ENCODE data around the gene CELSR3. TPM values are rescaled to one million over a fixed set of nuclear protein-coding genes. Genes with fewer than 3 reads are reported as not detected.

CELSR3 gene
- total RNA-seq, 1 experiment from 2014 or later: 35.4 TPM

DNA sequence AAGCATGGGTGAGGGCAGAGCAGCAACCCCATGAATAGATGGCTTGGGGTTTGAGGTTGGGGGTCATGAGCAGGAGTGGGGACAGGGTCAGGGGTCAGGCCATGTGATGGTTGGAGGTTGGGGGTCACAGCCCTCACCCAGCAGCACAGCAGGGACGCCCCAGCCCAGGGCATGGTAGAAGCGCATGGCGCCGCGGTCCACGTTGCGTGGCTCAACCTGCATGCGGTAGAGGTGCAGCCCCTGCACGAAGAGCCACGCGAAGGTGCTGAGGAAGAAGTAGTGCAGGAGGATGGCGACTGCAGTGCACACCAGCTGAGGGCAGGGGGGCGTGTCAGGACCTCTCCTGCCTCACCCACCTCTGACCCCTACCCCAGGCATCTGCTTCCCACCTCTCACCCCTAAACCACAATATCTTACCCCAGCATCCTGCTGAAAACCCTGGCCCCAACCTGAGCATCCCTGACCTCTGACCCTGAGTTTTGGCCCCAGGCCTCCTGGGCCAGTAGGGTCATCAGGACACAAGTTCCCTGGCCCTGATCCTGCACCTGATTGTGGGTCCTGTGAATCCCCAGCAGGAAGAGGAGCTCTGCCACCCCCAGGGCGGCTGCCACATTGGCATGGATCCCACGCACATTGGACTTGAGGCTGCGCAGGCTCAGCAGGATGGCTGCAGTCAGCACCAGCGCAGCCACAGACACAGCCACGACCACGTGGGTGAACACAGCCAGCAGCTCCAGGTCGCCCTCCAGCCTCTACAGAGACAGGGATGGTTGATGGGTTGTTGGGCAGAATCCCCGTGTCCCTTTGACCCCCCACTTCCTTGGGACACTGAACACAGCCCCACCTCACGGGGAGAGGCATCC is 17.6 kb downstream of the CELSR3 start:
- POLR2A ChIA-PET: no interaction called here
- no peaks in the 10 kb centered on the region for H3K4me1 ChIP-seq
- TF ChIP-seq, protein P1, sequence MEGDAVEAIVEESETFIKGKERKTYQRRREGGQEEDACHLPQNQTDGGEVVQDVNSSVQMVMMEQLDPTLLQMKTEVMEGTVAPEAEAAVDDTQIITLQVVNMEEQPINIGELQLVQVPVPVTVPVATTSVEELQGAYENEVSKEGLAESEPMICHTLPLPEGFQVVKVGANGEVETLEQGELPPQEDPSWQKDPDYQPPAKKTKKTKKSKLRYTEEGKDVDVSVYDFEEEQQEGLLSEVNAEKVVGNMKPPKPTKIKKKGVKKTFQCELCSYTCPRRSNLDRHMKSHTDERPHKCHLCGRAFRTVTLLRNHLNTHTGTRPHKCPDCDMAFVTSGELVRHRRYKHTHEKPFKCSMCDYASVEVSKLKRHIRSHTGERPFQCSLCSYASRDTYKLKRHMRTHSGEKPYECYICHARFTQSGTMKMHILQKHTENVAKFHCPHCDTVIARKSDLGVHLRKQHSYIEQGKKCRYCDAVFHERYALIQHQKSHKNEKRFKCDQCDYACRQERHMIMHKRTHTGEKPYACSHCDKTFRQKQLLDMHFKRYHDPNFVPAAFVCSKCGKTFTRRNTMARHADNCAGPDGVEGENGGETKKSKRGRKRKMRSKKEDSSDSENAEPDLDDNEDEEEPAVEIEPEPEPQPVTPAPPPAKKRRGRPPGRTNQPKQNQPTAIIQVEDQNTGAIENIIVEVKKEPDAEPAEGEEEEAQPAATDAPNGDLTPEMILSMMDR (IDR thresholded peaks at IDR 0.05; ENCODE audit: insufficient read depth in 1 of 2, low read depth in 1 of 2, low read length in 1 of 2, severe bottlenecking in 1 of 2, unreplicated experiment in 1 of 2): no peak
- peaks cover 44% of the 10 kb centered on the region for H3K36me3 Mint-ChIP-seq (ENCODE audit: insufficient read depth, unreplicated experiment)
- CTCF ChIA-PET: no interaction called here
- H3K36me3 ChIP-seq (ENCODE audit: control insufficient read depth, insufficient read depth, low read length): peaks cover 5% of the 10 kb centered on the region
- DNase-seq: no peak
- no peak overlapping the region for H3K27ac Mint-ChIP-seq (ENCODE audit: unreplicated experiment)
- no peak overlapping the region for H3K4me3 Mint-ChIP-seq (ENCODE audit: unreplicated experiment)
- intact Hi-C loops (cut with micrococcal nuclease; ENCODE audit: unreplicated experiment): no loop called here
- H3K9me3 Mint-ChIP-seq (ENCODE audit: unreplicated experiment): no peaks in the 10 kb centered on the region
- H3K4me3 ChIP-seq (ENCODE audit: low read depth, low read length): no peak overlapping the region
- no peaks in the 10 kb centered on the region for H3K4me1 Mint-ChIP-seq (ENCODE audit: low read depth, unreplicated experiment)
- BruUV-seq (replicated peaks): no TSS peak
- no peaks in the 10 kb centered on the region for H3K27me3 ChIP-seq (replicated peaks; ENCODE audit: control insufficient read depth, insufficient read depth, low read length)
- no peaks in the 10 kb centered on the region for H3K27me3 Mint-ChIP-seq (ENCODE audit: insufficient read depth, unreplicated experiment)
- no peaks in the 10 kb centered on the region for H3K9me3 ChIP-seq

DNA sequence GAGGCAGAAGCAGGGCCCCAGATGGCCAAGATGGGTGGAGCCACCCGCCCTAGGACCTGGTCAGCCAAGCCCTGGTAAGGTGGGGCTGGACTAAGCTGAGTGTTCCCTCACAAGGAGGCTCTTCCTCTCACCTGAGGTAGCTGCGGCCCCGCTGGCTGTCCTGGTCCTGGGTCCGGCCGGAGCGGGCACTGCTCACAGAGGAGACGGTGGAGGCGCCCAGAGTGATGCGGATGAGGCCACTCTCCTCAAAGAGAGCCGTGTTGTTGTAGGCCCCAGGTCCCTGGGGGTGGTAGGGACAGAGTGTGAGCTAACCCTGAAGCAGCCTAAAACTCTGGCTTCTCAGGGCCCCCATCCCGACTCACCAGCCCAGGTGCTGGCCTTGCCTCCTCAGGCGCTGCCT is 20.1 kb downstream of the CELSR3 start:
- Histone ChIP-seq H3K36me3 (ENCODE audit: control insufficient read depth, insufficient read depth, low read length) (peaks cover 6% of the 10 kb centered on the region), H3K4me3 (ENCODE audit: low read depth, low read length) (no peak overlapping the region), H3K9me3 (no peaks in the 10 kb centered on the region), H3K4me1 (no peaks in the 10 kb centered on the region), H3K27me3 (replicated peaks; ENCODE audit: control insufficient read depth, insufficient read depth, low read length) (no peaks in the 10 kb centered on the region)
- Mint-ChIP-seq H3K27me3 (ENCODE audit: insufficient read depth, unreplicated experiment) (no peaks in the 10 kb centered on the region), H3K36me3 (ENCODE audit: insufficient read depth, unreplicated experiment) (peaks cover 42% of the 10 kb centered on the region), H3K27ac (ENCODE audit: unreplicated experiment) (no peak overlapping the region), H3K4me1 (ENCODE audit: low read depth, unreplicated experiment) (peaks cover 5% of the 10 kb centered on the region), H3K9me3 (ENCODE audit: unreplicated experiment) (no peaks in the 10 kb centered on the region), H3K4me3 (ENCODE audit: unreplicated experiment) (no peak overlapping the region)
- CTCF ChIA-PET: no interaction called here
- POLR2A ChIA-PET: no interaction called here
- DNase-seq: no peak
- intact Hi-C loops (cut with micrococcal nuclease; ENCODE audit: unreplicated experiment): no loop called here
- BruUV-seq (replicated peaks): no TSS peak
- TF ChIP-seq, protein P1 (IDR thresholded peaks at IDR 0.05; ENCODE audit: insufficient read depth in 1 of 2, low read depth in 1 of 2, low read length in 1 of 2, severe bottlenecking in 1 of 2, unreplicated experiment in 1 of 2): no peak

DNA sequence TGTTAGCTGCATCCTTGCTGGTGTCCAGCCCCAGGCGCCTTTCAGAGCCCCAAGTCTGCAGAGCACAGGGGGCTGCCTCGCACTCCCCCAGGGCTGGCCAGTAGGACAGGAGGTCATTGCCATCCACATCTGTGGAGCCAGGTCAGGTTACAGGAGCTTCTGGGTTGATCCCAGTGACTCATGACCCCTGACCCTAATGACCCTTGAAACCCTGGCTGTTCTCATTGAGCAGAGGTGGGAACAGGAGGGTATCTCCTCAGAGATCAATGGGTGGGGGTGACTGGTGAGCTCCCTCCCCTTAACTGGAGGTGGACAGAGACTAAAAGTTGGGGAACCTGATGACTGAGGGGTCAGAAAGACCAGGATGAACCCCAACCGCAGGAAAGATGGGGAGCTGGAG is 21.3 kb downstream of the CELSR3 start:
- H3K36me3 Mint-ChIP-seq (ENCODE audit: insufficient read depth, unreplicated experiment): peaks cover 43% of the 10 kb centered on the region
- POLR2A ChIA-PET: no interaction called here
- Histone ChIP-seq H3K27me3 (replicated peaks; ENCODE audit: control insufficient read depth, insufficient read depth, low read length) (no peaks in the 10 kb centered on the region), H3K4me1 (peaks cover 5% of the 10 kb centered on the region), H3K4me3 (ENCODE audit: low read depth, low read length) (no peak overlapping the region), H3K9me3 (no peaks in the 10 kb centered on the region), H3K36me3 (ENCODE audit: control insufficient read depth, insufficient read depth, low read length) (peaks cover 6% of the 10 kb centered on the region)
- no peak overlapping the region for H3K27ac Mint-ChIP-seq (ENCODE audit: unreplicated experiment)
- intact Hi-C loops (cut with micrococcal nuclease; ENCODE audit: unreplicated experiment): no loop called here
- H3K27me3 Mint-ChIP-seq (ENCODE audit: insufficient read depth, unreplicated experiment): no peaks in the 10 kb centered on the region
- H3K4me1 Mint-ChIP-seq (ENCODE audit: low read depth, unreplicated experiment): peaks cover 10% of the 10 kb centered on the region
- DNase-seq: no peak
- TF ChIP-seq, protein P1 (IDR thresholded peaks at IDR 0.05; ENCODE audit: insufficient read depth in 1 of 2, low read depth in 1 of 2, low read length in 1 of 2, severe bottlenecking in 1 of 2, unreplicated experiment in 1 of 2): no peak
- no peak overlapping the region for H3K4me3 Mint-ChIP-seq (ENCODE audit: unreplicated experiment)
- CTCF ChIA-PET: no interaction called here
- BruUV-seq (replicated peaks): no TSS peak
- no peaks in the 10 kb centered on the region for H3K9me3 Mint-ChIP-seq (ENCODE audit: unreplicated experiment)

Measured in Caco-2 (cell line).